Esophagus muscularis mucosa (tissue), 4 donors: Measurements from ENCODE around the gene CTDP1. TPM values are rescaled to one million over a fixed set of nuclear protein-coding genes. Genes with fewer than 3 reads are reported as not detected.

ENCODE experiments used
- DNase-seq: peaks from one replicate; pipeline ENCODE4 v3.0.0-alpha.2; 2017; ENCODE audit errors: extremely low spot score
- H3K27ac ChIP-seq, 4 donors: fragments of 200-600 bp; sonication (generic); replicated peaks in 1 of 4; 1 replicate in 3 of 4; 2 replicates in 1 of 4; pipeline ENCODE4 v1.5.1; 2016 to 2019; ENCODE audit warnings: mild to moderate bottlenecking in 1 of 4
- H3K27me3 ChIP-seq, 4 donors: fragments of 200-600 bp; sonication (generic); one replicate each; pipeline versions ENCODE4 v1.5.1 to v1.6.0; 2016 to 2019
- H3K36me3 ChIP-seq, 4 donors: fragments of 200-600 bp; sonication (generic); one replicate each; pipeline ENCODE4 v1.5.1; 2016 to 2019
- H3K4me1 ChIP-seq, 4 donors: fragments of 200-600 bp; sonication (generic); one replicate each; pipeline ENCODE4 v1.5.1; 2016 to 2019
- H3K4me3 ChIP-seq, 4 donors: fragments of 200-600 bp; sonication (generic); 1 replicate in 2 of 4; 2 replicates in 2 of 4; pipeline ENCODE4 v1.5.1; 2016 to 2019; ENCODE audit warnings: mild to moderate bottlenecking in 4 of 4, moderate library complexity in 1 of 4
- H3K9me3 ChIP-seq, 4 donors: fragments of 200-600 bp; sonication (generic); 1 replicate in 3 of 4; 2 replicates in 1 of 4; pipeline ENCODE4 v1.5.1; 2016 to 2019
- CTCF ChIP-seq, 3 experiments: fragments of 200-600 bp in 2 of 3; fragments of 450-650 bp in 1 of 3; sonication (generic) in 2 of 3; IDR thresholded peaks; one replicate each; pipeline ENCODE4 v1.5.1; 2017 to 2019; ENCODE audit warnings: antibody characterized with exemption in 3 of 3, mild to moderate bottlenecking in 2 of 3, moderate library complexity in 1 of 3
- EP300 ChIP-seq: sonication (generic); formaldehyde crosslinking; IDR thresholded peaks from one replicate; pipeline ENCODE4 v1.6.1; 2017; ENCODE audit warnings: antibody characterized with exemption
- POLR2A ChIP-seq: fragments of 450-650 bp; IDR thresholded peaks from one replicate; pipeline ENCODE4 v1.6.1; 2017; ENCODE audit warnings: antibody characterized with exemption, moderate library complexity, mild to moderate bottlenecking, low read depth
- POLR2AphosphoS5 ChIP-seq, 2 donors: sonication (generic); formaldehyde crosslinking; IDR thresholded peaks; one replicate each; pipeline ENCODE4 v1.6.1; 2017; ENCODE audit warnings: antibody characterized with exemption in 2 of 2
- WGBS: methylation state at CpG from one replicate; pipeline ENCODE4 v1.1.5; 2018; 5-methylcytosine and 5-hydroxymethylcytosine counted together
- intact Hi-C: fragments of 100-400 bp; cut with DNase I; formaldehyde crosslinking; loops from one replicate; pipeline ENCODE4 v1.15.1; 2023
- total RNA-seq, 4 donors: library from RNA; depleted of rRNA; stranded (reverse); fragments of >200 nt; gene quantifications; one replicate each; pipeline versions ENCODE4 v1.1.0 to v1.2.1, GENCODE V29; 2016

Gene CTDP1
- total RNA-seq, 4 donors from 2014 or later: 22.0 to 28.5 (median 24.5) TPM

GRCh38 chr18:79697976-79698375 is 18.4 kb downstream of the CTDP1 start:
- TF ChIP-seq POLR2A: no peak
- TF ChIP-seq POLR2AphosphoS5 (IDR thresholded peaks at IDR 0.05): no peak
- no peak for TF ChIP-seq CTCF (IDR thresholded peaks at IDR 0.05)
- no peak for TF ChIP-seq EP300
- Histone ChIP-seq H3K36me3 (peaks cover 46 to 72% (median 59%) of the 10 kb centered on the region in 4 donors), H3K27ac (no peak overlapping the region), H3K4me1 (peaks cover 0 to 4% (median under 1%) of the 10 kb centered on the region in 4 donors), H3K27me3 (no peaks in the 10 kb centered on the region), H3K9me3 (no peaks in the 10 kb centered on the region), H3K4me3 (no peak overlapping the region)
- intact Hi-C loops: no loop called here
- no peak for DNase-seq
- 92% methylated on average over 22 of the region's 22 CpGs for WGBS

DNA sequence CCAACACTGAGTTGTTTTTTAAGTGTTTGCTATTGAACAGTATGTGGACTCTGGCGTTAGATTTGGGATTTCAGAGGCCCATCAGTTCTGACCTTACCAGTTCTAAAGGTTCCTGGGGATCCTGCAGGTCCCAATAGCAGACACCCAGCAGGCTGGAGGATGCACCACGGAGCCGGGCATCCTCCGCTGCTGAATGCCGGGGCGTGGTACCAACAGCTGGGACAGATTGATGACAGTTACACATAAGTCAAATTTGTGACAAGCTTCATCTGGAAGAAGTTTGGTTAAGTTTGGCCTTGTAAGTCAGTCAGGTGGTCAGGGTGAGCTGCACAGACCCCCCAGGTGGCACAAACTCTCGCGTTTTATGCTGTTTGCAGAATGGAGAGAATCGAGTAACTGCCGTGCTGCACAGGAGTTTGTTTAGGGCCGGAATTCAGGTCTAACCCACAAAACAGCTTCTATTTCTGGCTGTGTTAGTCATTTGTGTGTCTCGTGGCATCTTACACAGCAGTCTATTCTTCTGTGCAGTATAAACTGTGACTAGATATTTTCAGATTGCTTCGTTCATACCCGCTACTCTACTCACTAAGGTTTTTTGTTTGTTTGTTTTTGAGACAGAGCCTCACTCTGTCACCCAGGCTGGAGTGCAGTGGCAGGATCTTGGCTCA is 19.2 kb downstream of the CTDP1 start:
- intact Hi-C loops: no loop called here
- H3K9me3 ChIP-seq: no peaks in the 10 kb centered on the region
- no peak overlapping the region for H3K27ac ChIP-seq
- no peak for TF ChIP-seq POLR2A
- no peak for TF ChIP-seq EP300
- TF ChIP-seq CTCF (IDR thresholded peaks at IDR 0.05): no peak
- no peak for TF ChIP-seq POLR2AphosphoS5 (IDR thresholded peaks at IDR 0.05)
- H3K4me1 ChIP-seq: peaks cover 0 to under 1% (median 0%) of the 10 kb centered on the region in 4 donors
- no peaks in the 10 kb centered on the region for H3K27me3 ChIP-seq
- H3K4me3 ChIP-seq: no peak overlapping the region
- 88% methylated on average over 12 of the region's 14 CpGs for WGBS
- no peak for DNase-seq
- H3K36me3 ChIP-seq: peaks cover 46 to 77% (median 61%) of the 10 kb centered on the region in 4 donors

DNA sequence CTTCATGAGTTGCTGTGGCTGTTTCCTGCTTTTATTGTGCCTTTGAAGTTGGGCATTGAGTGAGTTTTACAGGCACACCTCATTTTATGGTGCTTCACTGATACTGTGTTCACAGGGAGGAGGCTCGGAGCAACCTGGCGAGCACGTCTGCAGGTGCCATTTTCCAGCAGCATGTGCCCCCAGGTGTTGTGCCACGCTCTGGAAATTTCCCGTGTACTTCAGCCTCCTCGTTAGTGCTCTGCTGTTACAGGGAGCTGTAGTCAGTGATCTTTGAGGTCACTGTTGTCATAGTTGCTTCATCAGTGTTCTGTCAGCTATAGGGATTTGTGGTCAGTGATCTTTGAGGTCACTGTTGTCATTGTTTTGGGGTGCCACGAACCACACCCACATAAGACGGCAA is 20.1 kb downstream of the CTDP1 start:
- no peaks in the 10 kb centered on the region for H3K9me3 ChIP-seq
- H3K27ac ChIP-seq: no peak overlapping the region
- no peak for TF ChIP-seq POLR2AphosphoS5 (IDR thresholded peaks at IDR 0.05)
- no peak for TF ChIP-seq POLR2A
- no peak for TF ChIP-seq EP300
- TF ChIP-seq CTCF (IDR thresholded peaks at IDR 0.05): no peak
- intact Hi-C loops: no loop called here
- no peaks in the 10 kb centered on the region for H3K4me1 ChIP-seq
- H3K36me3 ChIP-seq: peaks cover 53 to 85% (median 70%) of the 10 kb centered on the region in 4 donors
- no peak for DNase-seq
- no peak overlapping the region for H3K4me3 ChIP-seq
- 98% methylated on average over 8 of the region's 8 CpGs for WGBS
- H3K27me3 ChIP-seq: no peaks in the 10 kb centered on the region

DNA sequence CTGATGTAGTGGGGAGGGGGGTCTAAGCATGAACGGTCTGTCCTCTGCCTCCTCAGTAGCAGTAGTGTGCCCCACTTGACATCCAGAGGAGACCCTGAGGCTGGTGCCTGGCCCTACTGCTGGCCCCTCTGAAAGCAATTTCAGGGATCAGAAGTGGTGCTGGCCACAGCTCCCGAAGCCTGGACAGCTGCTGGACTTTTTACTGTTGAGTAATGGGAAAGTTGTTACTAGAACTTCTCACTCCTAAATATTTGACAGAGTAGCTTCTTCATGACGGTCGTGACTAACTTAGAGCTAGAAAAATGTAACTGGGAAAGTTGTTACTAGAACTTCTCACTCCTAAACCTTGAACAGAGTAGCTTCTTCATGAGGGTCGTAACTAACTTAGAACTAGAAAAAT is 23.3 kb downstream of the CTDP1 start:
- H3K27me3 ChIP-seq: no peaks in the 10 kb centered on the region
- peaks cover 54 to 87% (median 72%) of the 10 kb centered on the region in 4 donors for H3K36me3 ChIP-seq
- WGBS: 96% methylated on average over 5 of the region's 5 CpGs
- intact Hi-C loops: no loop called here
- no peak for DNase-seq
- TF ChIP-seq POLR2AphosphoS5 (IDR thresholded peaks at IDR 0.05) (no peak), POLR2A (no peak), EP300 (no peak), CTCF (IDR thresholded peaks at IDR 0.05) (no peak)
- H3K4me1 ChIP-seq: no peaks in the 10 kb centered on the region
- no peak overlapping the region for H3K4me3 ChIP-seq
- no peaks in the 10 kb centered on the region for H3K9me3 ChIP-seq
- no peak overlapping the region for H3K27ac ChIP-seq

DNA sequence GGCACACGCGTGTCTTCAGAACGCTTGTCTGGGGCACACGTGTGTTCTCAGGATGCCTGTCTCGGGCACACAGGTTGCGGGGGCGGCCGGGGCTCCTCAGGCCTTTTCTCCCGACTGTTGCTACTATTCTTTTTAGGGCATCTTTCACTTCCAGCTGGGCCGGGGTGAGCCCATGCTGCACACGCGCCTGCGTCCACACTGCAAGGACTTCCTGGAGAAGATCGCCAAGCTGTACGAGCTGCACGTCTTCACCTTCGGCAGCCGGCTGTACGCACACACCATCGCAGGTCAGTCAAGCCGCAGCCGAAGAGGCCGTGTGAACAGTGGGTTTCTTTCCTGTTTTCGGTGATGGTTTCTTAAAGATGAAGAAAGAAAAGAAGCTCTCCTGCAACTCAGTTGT is 25.0 kb downstream of the CTDP1 start:
- intact Hi-C loops: no loop called here
- 97% methylated on average over 20 of the region's 24 CpGs for WGBS
- H3K9me3 ChIP-seq: no peaks in the 10 kb centered on the region
- H3K27ac ChIP-seq: no peak overlapping the region
- H3K36me3 ChIP-seq: peaks cover 45 to 86% (median 66%) of the 10 kb centered on the region in 4 donors
- H3K4me1 ChIP-seq: no peaks in the 10 kb centered on the region
- DNase-seq: no peak
- H3K27me3 ChIP-seq: no peaks in the 10 kb centered on the region
- TF ChIP-seq CTCF (IDR thresholded peaks at IDR 0.05) (no peak), POLR2A (no peak), POLR2AphosphoS5 (IDR thresholded peaks at IDR 0.05) (no peak), EP300 (no peak)
- H3K4me3 ChIP-seq: no peak overlapping the region
